Coronary artery (tissue), 2 donors: ENCODE results near the gene C2orf49.

Experiments
- DNase-seq: peaks from one replicate; pipeline ENCODE4 v3.0.0-alpha.2; 2017; ENCODE audit warnings: low spot score
- H3K27ac ChIP-seq, 2 donors: fragments of 200-600 bp; sonication (generic); one replicate each; pipeline ENCODE4 v1.5.1; 2016 to 2019
- H3K4me3 ChIP-seq: fragments of 200-600 bp; sonication (generic); 2 replicates; pipeline ENCODE4 v1.5.1; 2016; ENCODE audit warnings: mild to moderate bottlenecking, moderate library complexity
- CTCF ChIP-seq: fragments of 200-600 bp; sonication (generic); IDR thresholded peaks from one replicate; pipeline ENCODE4 v1.5.1; 2019; ENCODE audit warnings: antibody characterized with exemption

Gene C2orf49

DNA sequence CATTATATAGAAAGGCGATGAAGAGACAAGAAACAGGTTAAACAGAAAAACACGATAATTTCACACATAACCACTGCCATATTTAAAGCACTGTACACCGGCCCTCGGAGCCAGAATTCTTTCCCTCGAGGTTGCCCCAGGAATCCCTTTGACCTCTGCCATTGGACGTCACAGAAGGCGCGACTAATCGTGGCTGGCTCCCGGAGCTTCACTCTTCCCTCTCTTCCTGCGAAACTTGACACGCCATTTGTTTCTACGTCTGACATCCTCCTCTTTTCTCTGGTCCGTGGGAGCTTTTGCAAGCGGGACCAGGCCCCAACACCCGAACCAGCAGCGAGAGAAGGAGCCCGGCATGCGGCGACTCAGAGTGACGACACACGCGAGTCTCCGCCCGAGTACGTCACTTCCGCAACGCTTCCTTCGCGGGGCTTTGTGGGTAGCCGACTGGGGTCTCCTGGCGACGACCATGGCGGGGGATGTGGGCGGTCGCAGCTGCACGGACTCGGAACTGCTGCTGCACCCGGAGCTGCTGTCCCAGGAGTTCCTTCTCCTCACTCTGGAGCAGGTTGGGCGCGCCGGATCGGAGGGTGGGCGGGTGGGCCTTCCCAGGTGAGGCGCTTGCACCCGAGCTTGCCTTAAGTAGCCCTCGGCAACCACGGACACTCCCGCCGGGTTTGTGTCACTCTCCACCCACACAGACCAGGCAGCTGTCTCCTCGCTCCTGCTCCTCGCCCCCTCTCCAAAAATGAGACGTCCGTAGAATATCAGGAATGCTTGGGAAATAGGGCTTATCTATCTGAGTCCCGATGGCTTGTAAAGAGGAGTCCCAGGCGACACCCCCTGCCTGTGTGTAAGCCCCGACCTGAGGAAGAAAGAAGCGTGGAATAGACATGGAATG is at the start of gene C2orf49:
TSS of gene C2orf49 (plus strand) at position 419 of the 898 bp plus-strand sequence. CDS start at position 467, 48 bp downstream.
- H3K27ac ChIP-seq, result peak within 1 kb of the TSS; percentile 81 to 92
- H3K4me3 ChIP-seq, result peak within 1 kb of the TSS; percentile 92
- TF ChIP-seq CTCF, result no peak
- peak; percentile 91 for DNase-seq

DNA sequence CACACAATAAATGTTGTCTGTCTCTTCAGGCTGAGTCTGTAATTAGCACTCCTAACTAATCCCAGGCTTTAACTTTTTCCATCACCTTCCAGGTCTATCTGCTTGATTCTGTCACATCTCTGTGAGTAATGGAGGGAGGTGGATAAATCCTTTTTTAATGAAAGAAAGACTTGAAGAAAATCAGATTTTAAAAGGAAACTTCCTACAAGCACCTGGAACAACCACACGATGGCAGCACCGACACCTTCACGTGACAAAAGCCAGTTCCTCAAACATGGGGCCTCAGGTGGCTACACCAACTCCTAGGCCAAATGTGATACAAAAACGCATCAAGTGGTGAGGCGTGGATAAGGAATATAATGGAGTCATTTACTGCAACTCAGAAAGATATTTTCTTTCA is 49.6 kb upstream of the C2orf49 start:
- no peak overlapping the region for H3K27ac ChIP-seq
- no peak for TF ChIP-seq CTCF
- DNase-seq, result no peak
- no peak overlapping the region for H3K4me3 ChIP-seq

DNA sequence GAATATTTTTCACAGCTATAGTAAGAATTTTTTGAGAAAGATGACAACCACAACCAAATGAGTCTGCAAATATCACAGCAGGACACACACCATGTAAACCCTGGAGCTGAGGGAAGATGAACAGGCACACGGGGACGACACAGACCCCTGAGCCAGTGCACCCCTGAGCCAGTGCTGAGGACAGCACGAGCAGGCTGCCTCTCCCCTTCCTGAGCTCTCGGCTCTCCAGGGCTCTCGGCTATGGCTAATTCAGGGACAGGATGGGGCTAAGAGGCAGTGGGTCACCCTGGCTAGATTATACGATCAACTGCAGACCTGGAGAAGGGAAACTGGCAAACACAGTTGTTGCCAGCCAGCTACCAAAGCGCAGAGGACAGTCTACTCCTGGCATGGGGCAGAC is 49.2 kb upstream of the C2orf49 start:
- no peak overlapping the region for H3K4me3 ChIP-seq
- TF ChIP-seq CTCF, result no peak
- DNase-seq, result peak; percentile 19
- no peak overlapping the region for H3K27ac ChIP-seq

DNA sequence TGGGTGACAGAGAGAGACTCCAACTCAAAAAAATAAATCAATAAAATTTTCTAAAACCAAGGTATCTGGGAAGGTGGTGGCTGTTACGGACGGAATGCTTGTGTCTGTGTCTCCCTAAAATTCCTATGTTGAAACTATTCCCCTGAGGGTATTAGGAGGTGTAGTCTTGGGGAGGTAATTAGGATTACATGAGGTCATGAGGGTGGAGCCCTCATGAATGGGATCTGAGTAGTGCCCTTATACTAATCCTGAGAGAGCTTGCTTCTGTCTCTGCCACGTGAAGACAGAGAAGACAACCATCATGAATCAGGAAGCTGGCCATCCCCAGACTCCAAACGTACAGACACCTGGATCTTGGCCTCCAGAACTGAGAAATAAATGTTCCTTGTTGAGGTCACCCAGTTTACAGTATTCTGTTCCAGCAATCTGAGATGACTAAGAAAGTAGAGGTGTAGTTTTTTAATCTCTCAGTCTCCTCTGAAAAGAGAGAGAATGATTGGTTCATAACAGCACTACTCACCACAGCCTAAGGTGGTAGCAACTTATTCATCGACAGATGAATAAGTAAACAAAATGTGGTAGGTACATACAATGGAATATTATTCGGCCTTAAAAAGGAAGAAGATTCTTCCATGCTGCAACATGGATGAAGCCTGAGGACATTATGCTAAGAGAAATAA is 46.2 kb upstream of the C2orf49 start:
- H3K4me3 ChIP-seq, result no peak overlapping the region
- TF ChIP-seq CTCF, result no peak
- no peak overlapping the region for H3K27ac ChIP-seq
- DNase-seq, result no peak

DNA sequence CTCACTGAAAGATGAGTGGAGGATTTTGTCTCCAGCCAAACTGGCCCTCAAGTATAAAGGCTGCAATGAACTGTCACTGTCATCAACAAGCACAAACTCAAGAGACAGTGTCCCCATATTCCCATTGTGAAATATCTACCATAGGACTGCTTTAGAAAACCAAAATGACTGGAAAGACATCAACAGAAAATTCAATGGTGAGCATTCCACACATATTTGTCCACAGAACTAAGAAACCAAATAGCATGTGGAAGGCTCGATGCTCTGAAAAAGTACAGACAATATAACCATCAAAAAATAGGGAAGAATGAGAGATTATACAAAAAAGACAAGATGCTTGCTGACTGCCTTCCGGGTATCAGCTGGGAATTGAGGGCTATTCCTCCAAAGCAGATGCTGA is 45.4 kb upstream of the C2orf49 start:
- H3K27ac ChIP-seq, result no peak overlapping the region

DNA sequence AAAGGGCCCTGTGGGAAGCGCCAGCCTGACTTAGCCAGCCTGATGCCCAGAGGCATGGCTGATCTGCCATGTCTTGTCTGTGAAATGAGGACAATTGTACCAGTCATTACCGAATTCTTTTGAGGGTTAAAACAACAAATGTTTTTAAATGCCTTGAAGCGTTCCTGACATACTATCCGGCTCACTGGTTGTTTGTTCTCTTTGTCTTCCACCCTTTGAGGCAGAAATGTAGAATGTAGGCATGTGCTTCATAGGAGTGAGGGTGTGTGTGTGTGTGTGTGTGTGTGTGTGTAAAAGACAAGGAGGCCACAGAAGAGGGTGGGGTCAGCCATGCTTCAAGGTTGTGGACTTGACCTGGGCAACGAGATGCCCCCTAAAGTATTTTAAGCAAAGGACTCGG is 43.3 kb upstream of the C2orf49 start:
- Histone ChIP-seq H3K4me3 (no peak overlapping the region), H3K27ac (no peak overlapping the region)
- no peak for TF ChIP-seq CTCF
- no peak for DNase-seq

More for the DNA sequence above, 45.4 kb upstream of the C2orf49 start:
- DNase-seq, result no peak
- no peak for TF ChIP-seq CTCF
- no peak overlapping the region for H3K4me3 ChIP-seq
